DND-41 (cell line): ENCODE results near the gene LRP1.

Experiments
- EZH2 ChIP-seq: IDR thresholded peaks from 3 replicates; pipeline ENCODE4 v1.6.1; 2012; ENCODE audit warnings: borderline replicate concordance, low read depth, mild to moderate bottlenecking, moderate library complexity, low read length, inconsistent platforms; ENCODE audit not compliant: severe bottlenecking
- TF ChIP-seq, protein P1 (sequence below): IDR thresholded peaks from 2 replicates; pipeline ENCODE4 v1.5.1; 2012; ENCODE audit warnings: borderline replicate concordance, low read length, moderate library complexity, mild to moderate bottlenecking; ENCODE audit not compliant: poor library complexity, severe bottlenecking; ENCODE audit errors: extremely low read depth

- TF ChIP-seq, protein P1, sequence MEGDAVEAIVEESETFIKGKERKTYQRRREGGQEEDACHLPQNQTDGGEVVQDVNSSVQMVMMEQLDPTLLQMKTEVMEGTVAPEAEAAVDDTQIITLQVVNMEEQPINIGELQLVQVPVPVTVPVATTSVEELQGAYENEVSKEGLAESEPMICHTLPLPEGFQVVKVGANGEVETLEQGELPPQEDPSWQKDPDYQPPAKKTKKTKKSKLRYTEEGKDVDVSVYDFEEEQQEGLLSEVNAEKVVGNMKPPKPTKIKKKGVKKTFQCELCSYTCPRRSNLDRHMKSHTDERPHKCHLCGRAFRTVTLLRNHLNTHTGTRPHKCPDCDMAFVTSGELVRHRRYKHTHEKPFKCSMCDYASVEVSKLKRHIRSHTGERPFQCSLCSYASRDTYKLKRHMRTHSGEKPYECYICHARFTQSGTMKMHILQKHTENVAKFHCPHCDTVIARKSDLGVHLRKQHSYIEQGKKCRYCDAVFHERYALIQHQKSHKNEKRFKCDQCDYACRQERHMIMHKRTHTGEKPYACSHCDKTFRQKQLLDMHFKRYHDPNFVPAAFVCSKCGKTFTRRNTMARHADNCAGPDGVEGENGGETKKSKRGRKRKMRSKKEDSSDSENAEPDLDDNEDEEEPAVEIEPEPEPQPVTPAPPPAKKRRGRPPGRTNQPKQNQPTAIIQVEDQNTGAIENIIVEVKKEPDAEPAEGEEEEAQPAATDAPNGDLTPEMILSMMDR = no peak
- no peak for TF ChIP-seq EZH2
These were observed 38.7 kb downstream of the LRP1 start for GRCh38 chr12:57166971-57167371.
